ENCODE measurements around the gene WASF3.
A peak's percentile ranks its signal among the peaks of the same experiment; 100 is the strongest.

Gene WASF3, protein sequence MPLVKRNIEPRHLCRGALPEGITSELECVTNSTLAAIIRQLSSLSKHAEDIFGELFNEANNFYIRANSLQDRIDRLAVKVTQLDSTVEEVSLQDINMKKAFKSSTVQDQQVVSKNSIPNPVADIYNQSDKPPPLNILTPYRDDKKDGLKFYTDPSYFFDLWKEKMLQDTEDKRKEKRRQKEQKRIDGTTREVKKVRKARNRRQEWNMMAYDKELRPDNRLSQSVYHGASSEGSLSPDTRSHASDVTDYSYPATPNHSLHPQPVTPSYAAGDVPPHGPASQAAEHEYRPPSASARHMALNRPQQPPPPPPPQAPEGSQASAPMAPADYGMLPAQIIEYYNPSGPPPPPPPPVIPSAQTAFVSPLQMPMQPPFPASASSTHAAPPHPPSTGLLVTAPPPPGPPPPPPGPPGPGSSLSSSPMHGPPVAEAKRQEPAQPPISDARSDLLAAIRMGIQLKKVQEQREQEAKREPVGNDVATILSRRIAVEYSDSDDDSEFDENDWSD

DNA sequence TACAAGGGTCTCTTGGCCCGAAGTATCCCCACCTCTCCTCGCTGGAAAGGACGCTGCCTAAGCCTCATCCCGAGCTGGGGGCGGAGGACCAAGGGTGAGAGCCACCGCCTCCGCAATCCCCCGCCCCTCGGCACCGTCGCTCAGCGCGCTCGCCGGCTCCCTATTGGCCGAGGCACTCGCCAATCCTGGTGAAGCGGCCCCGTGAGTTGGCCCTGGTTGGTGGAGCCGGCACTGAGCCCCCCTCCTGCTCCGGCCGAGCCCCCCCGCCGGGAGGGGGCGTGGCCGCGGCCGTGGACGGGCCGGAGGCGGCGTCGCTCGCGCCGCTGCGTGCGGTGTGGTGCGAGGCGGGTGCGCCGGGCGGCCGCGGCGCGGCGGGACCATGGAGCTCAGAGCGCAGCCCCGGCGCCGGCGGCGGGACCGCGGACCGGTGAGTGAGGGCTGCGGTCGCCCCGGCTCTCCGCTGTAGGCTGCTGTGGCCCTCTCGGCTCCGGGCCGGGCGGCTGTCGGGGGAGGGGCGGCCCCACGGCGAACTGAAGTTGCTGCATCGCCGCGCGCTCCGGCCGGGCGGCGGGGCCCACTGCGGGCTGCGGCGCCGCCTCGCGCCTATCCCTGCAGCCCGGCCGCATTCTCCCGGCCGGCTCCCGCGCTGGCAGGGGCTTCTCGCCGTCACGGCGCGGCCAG lies at the start of gene WASF3:
TSS of gene WASF3 (plus strand) at position 291 of the 681 bp plus-strand sequence. CDS start 84,588 bp downstream, outside the sequence.
- peak; percentile 95 for DNase-seq

DNA sequence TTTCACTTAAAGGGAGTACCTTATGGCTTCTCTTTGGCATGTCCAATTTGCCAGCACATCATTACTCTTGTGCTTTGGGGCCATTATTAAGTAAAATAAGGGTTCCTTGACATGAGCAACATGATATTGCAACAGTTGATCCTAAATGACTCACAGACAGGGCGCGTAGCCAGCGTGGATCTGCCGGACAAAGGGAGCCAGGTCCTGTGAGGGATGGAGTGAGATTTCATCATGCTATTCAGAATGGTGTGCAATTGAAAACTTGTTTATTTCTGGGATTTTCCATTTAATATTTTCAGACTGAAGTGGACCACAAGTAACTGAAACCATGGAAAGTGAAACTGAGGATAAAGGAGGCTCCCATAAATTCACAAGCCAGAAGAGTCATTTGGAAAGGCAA lies 48.6 kb upstream of the WASF3 start:
- DNase-seq, result no peak

DNA sequence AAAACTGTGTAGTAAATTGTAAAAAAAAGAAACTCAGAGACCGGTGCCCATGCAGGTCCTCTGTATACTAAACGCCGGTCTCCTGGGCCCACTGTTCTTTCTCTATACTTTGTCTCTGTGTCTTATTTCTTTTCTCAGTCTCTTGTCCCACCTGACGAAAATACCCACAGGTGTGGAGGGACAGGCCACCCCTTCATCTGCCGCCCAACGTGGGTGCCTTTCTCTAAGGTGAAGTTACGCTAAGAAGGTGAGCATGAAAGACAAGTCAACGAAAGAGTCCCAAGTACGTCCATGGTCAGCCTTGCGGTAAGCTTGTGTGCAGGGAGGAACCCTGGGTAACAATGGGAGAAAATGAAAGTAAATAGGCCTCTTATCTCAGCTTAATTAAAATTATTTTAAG lies 48.0 kb upstream of the WASF3 start:
- DNase-seq, result no peak

DNA sequence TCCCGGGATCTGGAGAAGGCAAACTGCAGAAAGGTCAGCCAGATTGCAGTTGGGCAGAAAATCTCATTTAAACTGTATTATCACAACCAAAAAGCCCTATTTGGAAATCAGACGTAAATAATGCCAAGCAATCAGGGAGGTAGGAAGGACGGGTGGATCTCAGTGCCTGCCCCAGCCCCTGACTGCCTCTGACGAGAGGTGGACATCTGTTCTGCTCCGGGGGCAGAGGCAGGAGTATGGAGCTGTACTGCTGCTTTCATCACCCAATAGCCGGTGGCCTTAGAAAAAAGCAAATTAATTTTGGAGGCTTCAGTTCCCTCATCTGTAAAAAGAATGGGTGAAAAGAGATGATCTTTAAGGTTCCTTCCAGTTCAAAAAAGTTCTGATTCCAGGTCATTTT lies 43.6 kb upstream of the WASF3 start:
- DNase-seq, result no peak

DNA sequence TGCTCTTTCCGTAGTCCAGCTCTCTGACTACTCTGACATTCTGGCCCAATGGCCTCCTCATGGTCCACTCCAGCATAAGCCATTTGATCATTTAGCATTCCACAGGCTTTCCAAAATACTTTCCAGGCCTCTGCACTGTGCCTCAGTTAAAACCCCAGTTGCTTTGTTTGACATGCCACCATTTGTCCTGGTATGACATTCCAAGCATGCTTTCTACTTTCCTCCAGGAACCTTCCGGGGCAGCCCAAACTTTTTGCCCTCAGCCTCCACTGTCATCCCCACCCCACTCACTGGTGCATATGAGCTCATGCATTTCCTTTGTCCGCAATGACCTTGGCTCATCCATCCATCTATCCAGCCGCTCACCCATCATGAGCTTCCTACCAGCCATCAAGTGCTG lies 41.8 kb upstream of the WASF3 start:
- no peak for DNase-seq

DNA sequence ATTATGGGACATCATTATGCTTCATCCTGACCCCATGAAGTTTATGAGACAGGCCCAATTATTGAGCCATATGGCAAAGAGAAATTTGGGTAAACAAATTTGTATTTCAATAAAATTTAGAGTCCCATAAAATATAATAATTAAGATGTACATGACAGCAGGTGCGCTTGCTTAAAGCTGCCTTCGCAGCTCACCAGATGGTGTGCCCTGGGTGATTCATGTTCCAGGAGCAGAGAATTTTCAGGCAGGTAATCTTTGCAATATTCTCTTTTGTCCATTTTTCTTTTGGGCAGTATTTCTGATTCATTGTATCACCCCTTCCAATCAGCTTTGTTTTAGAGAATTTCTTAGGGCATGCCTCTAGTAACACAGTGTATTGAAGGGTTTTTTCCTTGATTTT lies 39.5 kb upstream of the WASF3 start:
- DNase-seq, result no peak

DNA sequence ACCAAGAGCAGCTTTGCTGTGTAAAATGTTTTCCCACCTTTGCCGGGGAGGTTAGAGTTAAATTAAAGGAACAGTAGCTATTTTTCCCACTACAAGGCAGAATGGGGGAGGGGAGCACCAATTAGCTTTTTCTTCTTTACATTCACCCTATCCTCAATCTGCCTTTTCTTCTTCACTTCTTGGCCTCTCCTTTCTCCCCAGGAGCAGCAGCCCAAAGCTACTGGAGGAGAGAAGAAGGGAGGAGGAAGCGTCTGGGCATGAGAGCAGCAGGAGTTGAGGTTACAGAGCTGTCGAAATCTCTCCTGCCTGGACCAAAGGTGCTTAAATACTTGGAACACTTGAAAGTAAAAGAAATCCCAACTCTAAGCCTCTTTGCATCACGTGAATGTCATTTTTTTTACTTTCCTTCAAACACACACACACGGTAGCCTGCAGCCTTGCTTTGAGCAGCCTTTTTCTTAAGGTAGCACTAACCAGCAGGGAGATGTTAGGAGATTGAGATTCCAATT lies 39.0 kb upstream of the WASF3 start:
- DNase-seq, result no peak

DNA sequence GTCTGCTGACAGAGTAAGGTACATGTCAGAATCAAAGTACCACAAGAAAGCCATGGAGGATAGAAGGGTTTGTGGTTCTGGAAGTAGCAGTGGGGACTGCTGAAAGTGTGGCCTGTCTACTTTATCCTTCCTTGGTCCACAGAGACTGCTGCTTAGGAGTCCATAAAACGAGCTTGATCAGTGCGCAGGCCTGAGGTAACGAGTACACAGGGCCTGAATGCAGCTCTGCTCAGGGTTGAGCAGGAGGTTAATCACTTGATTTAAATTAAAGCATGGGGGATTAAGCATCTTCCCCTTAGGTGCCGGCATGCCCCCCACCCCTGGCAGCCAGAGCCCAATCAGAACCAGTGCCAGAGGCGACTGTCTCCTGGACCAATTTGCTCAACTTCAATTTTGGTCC lies 34.9 kb upstream of the WASF3 start:
- DNase-seq, result no peak

DNA sequence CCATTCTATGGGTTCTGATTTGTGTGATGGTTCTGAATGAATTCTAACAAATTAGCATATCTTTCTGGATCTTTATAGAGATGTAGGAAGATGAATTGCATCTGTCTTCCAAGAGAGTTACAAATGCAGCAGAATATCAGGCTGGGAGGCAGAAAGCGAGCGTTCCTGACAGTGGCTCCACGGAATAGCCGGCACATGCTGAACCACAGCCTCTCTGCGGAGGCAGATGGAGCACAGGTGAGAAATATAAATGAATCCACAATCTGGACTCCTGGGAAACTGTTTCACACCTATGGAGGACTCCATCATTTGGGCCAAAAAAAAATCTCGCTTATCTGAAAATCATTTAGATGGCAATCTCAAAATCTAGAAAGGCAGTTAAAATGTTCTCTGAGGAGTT lies 34.5 kb upstream of the WASF3 start:
- DNase-seq, result no peak

DNA sequence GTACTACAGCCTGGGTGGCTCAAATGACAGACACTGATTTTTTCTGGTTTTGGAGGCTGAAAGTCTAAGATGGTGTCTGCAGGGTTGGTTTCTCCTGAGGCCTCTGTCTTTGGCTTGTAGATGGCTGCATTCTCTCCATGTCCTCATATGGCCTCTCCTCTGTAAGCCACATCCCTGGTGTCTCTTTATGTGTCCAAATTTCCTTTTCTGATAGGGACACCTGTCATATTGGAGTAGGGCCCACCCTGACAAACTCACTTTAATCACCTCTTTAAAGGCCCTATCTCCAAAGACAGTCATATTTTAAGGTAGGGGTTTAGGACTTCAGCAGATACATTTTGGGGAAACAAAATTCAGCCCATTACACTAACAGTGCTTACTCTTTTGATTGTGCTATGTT lies 32.0 kb upstream of the WASF3 start:
- no peak for DNase-seq

DNA sequence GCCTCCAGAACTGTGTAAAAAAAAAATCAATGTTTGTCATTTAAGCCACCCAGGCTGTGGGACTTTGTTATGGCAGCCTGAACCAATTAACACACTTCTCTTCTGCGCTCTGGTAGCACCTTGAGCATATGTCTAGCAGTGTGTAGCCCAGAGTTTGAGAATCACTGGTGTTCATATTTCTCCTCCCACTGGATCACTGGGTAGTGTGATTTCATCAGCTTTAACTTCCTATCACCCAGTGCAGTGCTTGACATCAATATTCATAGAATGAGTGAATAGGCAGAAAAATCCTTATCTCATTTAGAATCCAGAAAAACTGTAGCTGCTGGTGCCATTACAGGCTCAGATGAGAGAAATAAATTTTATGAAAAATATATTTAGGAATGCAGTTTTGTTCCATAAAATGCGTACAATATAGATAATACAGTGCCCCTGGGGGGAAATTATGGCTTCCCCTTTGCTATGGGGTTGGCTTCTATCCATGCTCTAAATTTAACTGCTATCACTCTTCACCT lies 30.7 kb upstream of the WASF3 start:
- DNase-seq, result no peak

DNA sequence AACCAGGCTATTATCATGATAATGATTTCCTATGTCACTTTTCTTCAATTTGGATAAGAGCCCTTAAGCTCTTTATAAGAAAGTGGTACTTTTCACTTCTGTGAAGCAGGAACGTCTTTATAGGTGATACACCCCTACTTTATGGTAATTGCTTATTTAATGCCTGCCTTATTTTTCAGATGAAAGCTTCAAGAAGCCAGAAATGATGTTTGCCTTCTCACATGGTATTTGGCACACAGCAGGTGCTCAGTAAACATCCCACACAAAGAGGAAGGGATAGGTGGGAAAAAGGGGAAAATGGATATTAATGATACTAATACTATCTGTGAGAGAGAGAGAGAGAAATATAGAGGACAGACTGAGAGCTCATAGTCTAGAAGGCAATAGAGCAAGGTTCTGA lies 29.0 kb upstream of the WASF3 start:
- DNase-seq, result peak; percentile 77

DNA sequence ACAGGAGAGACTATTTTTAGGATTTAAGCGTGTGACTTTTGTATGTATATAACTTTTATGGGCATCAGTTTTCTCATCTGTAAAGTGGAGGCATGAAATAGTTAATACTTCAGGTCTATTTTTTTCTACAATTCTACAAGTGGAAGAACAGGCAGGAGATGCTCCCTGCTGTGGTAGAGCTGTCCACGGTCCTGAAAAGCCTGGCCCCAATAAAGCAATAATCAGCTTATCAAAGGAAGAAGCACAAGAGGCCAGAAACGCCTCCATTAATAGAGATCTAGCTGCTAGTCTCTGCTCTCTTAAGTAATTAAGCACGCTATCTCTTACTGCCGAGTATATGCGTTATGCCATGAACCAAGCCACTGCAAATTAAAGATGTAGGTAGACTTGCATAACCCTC lies 28.0 kb upstream of the WASF3 start:
- peak; percentile 55 for DNase-seq

DNA sequence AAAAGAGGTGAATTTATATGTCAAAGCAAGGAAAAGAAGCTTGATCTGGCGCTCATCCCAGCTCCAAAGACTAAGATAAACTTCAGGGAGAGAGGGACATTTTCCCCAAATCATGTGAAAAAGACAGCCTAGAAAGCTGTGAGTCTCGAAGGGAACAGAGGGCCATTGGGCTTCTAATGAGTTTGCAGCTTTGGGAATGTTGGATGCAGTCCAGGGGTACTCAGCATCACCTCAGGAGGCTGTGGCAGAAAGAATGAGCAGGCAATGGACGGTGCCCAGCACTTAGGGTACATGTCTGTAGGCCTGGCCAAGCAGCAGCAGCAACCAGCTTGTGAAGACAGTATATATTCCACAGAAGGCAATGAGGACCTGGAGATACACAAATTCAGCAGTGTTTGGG lies 25.7 kb upstream of the WASF3 start:
- peak; percentile 41 for DNase-seq

DNA sequence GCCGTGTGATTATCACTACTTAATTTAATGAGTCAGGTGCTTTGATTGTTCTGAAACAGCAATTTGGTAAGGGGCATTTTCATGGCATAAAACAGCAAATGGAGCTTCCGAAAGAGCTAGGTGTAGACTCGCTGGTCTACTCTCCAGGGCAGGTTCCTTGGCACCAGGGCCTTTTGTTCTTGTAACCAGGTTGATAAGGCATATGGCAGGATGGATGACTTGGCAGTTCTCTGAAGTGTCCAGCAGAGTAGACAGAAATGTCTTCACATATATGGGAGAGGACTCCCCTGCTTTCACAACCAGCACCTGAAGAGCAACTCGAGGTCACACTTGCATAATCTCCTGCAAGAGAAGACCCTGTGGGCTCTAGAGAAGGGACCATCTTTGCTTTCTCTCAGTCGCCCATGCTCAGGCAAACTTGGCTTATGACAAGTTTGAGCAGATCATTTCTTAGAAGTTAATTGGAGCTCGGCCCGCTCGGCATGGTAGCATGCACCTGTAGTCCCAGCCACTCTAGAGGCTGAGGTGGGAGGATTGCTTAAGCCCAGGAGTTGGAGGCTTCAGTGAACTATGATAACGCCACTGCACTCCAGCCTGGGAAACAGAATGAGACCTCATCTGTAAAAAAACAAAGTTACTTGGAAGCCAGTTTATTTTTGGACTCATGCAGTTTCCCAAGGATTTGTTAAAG lies 23.3 kb upstream of the WASF3 start:
- DNase-seq, result no peak

DNA sequence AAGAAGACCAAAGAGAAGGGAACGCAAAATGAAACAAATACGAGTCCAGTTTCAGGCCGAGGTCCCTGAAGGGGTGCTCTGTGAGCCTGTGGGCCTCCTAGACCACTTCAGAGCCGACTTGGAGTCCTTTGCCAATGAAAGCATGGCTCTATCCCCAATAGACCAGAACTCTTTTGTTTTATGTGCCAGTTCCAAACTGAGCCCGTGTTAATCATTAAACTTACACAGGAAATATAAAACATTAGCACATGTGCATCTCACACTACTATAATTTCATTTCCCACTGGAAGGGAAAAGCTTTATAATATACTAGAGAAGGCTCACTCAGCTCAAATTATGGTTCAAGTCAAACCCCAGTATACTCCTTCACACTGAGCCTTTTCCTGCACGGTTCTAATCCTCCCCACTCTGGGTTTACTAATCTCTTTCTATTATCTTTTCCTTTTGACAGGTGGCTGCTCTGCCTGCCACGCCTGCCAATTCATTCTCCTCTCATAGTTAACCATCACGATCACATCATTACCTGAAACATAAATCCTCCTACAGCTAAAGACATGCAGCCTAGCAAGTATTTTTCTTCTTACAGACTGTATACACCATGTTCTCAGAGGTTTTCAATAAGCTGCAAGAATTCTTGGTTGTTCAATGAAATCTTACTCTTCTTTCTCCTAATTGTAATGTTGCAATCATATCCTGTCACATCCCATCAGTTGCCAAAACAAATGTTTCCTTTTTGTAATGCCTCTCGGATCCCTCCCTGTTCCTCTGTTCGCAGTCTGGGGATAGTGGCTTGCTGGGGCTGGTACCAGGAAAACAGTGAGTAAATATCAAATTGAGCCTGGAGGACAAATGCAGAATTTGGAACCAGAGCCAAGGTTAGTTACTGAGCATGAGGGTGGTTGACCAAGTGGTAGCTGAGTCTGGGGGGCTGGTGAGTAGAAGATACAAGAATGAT lies 18.8 kb upstream of the WASF3 start:
- DNase-seq, result peak; percentile 36

DNA sequence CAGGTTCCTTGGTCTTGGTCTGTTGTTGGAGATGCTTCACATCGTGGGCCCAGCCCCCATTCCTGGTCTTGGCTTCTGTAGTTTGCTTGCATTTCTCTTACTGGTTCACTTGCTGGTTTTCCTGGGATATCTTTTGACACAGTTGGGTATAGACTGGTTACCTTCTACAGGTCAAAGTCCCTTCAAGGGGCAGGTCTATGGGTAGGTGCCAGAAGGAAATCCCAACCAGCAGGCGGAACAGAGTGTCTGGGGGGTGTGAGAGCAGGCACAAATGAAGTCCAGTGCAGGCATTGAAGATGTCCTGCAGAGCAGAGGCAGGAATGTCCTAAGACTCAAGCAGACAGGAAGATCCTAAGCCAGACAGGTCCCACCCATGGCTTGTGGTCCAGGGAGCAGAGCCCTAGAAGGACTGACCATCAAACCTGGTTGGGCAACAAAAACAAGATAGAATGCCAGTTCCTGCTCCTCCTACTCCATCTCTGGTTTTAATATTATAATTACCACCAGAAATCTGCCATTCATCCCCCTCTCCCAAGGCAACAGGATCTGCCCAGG lies 17.7 kb upstream of the WASF3 start:
- no peak for DNase-seq

DNA sequence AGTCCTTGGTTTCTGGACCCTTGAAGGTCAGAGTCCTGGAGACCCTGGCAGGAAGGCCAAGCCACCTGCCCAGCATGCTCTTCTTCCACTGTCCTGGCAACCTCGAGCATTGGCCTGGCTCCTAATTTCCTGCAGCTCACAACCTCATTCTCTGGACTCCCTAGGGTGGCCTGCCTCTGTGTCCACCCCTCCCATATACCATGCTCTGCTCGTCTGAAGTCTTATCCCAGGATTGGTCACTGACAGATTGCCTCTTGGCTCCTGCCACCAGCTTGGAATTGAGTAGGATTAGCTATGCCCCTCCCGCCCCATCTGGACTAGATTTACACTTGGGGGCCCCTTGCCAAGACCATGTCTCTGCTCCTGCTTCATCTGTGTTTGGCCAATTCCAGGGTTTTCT lies 17.1 kb upstream of the WASF3 start:
- no peak for DNase-seq

DNA sequence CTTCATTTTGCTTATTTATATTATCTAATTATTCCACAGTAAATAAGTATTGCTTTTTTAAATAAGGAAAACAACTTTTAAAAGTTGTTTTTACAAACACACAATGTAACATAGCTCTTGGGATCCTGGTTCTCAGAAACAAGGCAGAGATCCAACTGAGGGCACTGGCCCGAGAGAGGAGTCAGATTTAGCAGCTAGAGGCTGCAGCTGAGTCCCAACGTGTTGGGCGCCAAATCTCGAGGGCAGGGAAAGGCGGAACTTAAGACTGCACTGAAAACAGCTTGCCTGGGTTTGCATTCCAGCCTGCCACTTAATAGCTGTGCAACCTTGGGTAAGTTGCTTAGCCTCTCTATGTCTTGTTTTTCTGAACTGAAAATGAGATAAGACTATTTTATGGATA lies 16.4 kb upstream of the WASF3 start:
- no peak for DNase-seq

DNA sequence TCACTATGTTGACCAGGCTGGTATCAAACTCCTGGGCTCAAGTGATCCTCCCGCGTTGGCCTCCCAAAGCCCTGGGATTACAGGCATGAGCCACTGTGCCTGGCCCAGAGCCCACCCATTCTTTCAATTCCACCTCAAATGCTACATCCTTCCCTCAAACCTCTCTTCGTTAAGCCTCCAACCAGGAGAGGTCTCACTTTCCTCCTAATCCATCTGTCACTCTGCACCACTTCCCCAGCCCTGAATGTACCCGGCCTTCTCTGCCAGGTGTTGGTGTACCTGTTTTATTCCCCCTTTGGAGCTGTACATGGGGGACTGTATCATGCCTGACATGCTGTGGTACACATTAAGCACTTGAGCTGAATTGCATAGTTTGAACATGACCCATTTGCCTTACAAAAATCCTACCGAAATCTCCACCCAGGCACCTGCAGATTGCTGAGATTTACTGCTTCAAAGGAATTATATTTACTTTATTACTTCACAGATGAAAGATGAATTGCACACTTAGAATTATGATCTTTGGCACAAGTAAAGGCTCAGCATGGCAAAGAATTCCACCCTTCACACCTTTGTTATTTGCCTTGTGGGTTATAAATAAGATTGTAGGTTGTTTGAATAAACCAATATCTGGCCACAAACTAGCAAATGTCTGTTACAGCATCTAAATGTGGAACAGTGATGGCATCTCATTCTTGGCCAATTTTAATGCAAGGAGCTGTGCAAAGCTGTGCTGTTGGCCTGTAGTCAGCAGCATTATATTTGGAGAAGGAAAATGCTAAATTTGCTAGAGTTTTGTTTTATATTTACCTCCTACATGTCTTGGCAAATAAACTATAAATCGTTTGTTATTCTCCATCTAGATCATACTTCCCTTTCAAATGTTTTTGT lies 15.6 kb upstream of the WASF3 start:
- no peak for DNase-seq

DNA sequence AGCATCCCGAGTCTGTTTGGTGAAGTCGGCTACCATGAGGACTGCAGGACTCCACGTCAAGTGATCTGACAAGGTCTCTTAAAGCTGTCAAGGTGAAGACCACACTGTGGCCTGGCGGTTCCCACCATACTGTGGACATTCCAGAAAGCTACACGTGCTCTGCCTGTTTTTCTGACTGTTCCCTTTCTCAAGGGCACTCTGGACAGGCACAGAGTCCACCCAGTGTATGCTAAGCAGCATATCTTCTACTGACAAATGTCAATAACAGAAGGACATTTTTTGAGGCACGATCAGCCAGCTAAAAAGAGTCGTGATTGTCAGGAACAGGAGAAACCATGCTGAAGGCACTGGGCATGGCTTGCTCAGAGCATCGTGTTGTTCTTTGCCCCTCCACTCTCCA lies 12.8 kb upstream of the WASF3 start:
- DNase-seq, result no peak

Data from NCI-H146 (cell line).